Endodermal cell (in vitro differentiated cells): Measurements from ENCODE around the gene ZNF536. TPM values are rescaled to one million over a fixed set of nuclear protein-coding genes. Genes with fewer than 3 reads are reported as not detected.

Source experiments
- DNase-seq: peaks from one replicate; pipeline ENCODE4 v3.0.0-alpha.2; 2017
- H3K27ac ChIP-seq: 2 replicates; pipeline ENCODE4 v1.5.1; 2013; ENCODE audit warnings: mild to moderate bottlenecking, low read depth, low read length, moderate library complexity
- H3K27me3 ChIP-seq: 2 replicates; pipeline ENCODE4 v1.6.1; 2013; ENCODE audit warnings: mild to moderate bottlenecking, low read length, moderate library complexity; ENCODE audit not compliant: insufficient read depth, control insufficient read depth, poor library complexity, severe bottlenecking
- H3K36me3 ChIP-seq: 2 replicates; pipeline ENCODE4 v1.7.0; 2013; ENCODE audit warnings: mild to moderate bottlenecking, low read length, moderate library complexity; ENCODE audit not compliant: control insufficient read depth, insufficient read depth
- H3K4me1 ChIP-seq: one replicate; pipeline ENCODE4 v1.7.0; 2013; ENCODE audit warnings: low read length; ENCODE audit not compliant: control insufficient read depth, insufficient read depth
- H3K4me3 ChIP-seq: 2 replicates; pipeline ENCODE4 v1.5.1; 2013; ENCODE audit warnings: mild to moderate bottlenecking, low read length, moderate library complexity
- H3K9ac ChIP-seq: 2 replicates; pipeline ENCODE4 v1.6.1; 2013; ENCODE audit warnings: mild to moderate bottlenecking, low read length, moderate library complexity; ENCODE audit not compliant: poor library complexity, severe bottlenecking; ENCODE audit errors: extremely low read depth
- H3K9me3 ChIP-seq: 2 replicates; pipeline ENCODE4 v1.6.1; 2013; ENCODE audit warnings: mild to moderate bottlenecking, low read length, moderate library complexity; ENCODE audit not compliant: control insufficient read depth
- H3K27ac Mint-ChIP-seq: 2 replicates; pipeline ENCODE4 v1.8.0; 2020; ENCODE audit warnings: mixed read lengths
- H3K27me3 Mint-ChIP-seq: 2 replicates; pipeline ENCODE4 v1.8.0; 2021; ENCODE audit warnings: mild to moderate bottlenecking, mixed read lengths; ENCODE audit not compliant: insufficient read depth
- H3K36me3 Mint-ChIP-seq: 2 replicates; pipeline ENCODE4 v1.8.0; 2020; ENCODE audit warnings: low read depth, mixed read lengths
- H3K4me1 Mint-ChIP-seq: 2 replicates; pipeline ENCODE4 v1.8.0; 2020; ENCODE audit warnings: mixed read lengths
- H3K4me3 Mint-ChIP-seq: 2 replicates; pipeline ENCODE4 v1.8.0; 2020; ENCODE audit warnings: mild to moderate bottlenecking, moderate library complexity, mixed read lengths
- H3K9me3 Mint-ChIP-seq: 2 replicates; pipeline ENCODE4 v1.8.0; 2020; ENCODE audit warnings: mild to moderate bottlenecking, mixed read lengths
- WGBS, 2 experiments: methylation state at CpG; one replicate each; pipeline versions ENCODE4 v1.1.5 to v1.1.7; 2013; ENCODE audit warnings: missing lambda C conversion rate in 2 of 2, mixed read lengths in 1 of 2; ENCODE audit not compliant: insufficient coverage in 1 of 2, insufficient read length in 1 of 2; 5-methylcytosine and 5-hydroxymethylcytosine counted together
- total RNA-seq, 2 donors: library from RNA; stranded (reverse); fragmentation: NEBNext Ultra II Directional in 1 of 2; extraction: Animal tissue kit (Norgen Biotek cat#: 25700) in 1 of 2; gene quantifications; 2 replicates in 1 of 2; 3 replicates in 1 of 2; pipeline ENCODE4 v1.2.1, GENCODE V29; 2021
- TF ChIP-seq, protein P1 (sequence below): fragments of 200-600 bp; sonication (generic); conservative IDR thresholded peaks from 2 replicates; pipeline ENCODE4 v1.5.0; 2021; ENCODE audit warnings: antibody characterized with exemption, mild to moderate bottlenecking

Gene ZNF536
- total RNA-seq, 2 donors from 2014 or later: not detected

DNA sequence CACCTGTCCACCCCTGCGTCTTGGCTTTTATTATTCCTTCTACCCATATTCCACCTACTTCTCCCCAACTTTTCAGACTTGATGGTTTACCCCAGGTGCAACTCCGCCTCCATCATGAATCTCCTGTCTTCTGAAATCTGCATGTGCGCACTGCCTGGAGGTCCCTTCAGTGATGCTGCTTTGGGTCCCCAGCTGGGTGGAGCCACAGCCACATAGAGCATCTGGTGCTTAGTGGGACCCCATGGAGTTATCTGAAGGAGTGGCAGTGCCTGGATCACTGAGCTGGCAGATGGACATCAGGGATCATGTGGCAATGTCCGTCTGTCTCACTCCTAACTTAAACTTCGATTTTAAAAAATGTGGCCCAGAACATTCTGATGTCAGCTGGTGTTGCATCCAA lies 13.5 kb downstream of the ZNF536 start:
- TF ChIP-seq, protein P1, sequence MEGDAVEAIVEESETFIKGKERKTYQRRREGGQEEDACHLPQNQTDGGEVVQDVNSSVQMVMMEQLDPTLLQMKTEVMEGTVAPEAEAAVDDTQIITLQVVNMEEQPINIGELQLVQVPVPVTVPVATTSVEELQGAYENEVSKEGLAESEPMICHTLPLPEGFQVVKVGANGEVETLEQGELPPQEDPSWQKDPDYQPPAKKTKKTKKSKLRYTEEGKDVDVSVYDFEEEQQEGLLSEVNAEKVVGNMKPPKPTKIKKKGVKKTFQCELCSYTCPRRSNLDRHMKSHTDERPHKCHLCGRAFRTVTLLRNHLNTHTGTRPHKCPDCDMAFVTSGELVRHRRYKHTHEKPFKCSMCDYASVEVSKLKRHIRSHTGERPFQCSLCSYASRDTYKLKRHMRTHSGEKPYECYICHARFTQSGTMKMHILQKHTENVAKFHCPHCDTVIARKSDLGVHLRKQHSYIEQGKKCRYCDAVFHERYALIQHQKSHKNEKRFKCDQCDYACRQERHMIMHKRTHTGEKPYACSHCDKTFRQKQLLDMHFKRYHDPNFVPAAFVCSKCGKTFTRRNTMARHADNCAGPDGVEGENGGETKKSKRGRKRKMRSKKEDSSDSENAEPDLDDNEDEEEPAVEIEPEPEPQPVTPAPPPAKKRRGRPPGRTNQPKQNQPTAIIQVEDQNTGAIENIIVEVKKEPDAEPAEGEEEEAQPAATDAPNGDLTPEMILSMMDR: no peak
- no peak overlapping the region for H3K4me3 ChIP-seq
- 80 to 88% methylated on average over 2 to 5 of the region's 5 CpGs for WGBS, 2 experiments
- no peaks in the 10 kb centered on the region for H3K36me3 ChIP-seq
- H3K27me3 ChIP-seq: peaks cover 5% of the 10 kb centered on the region
- H3K36me3 Mint-ChIP-seq: no peaks in the 10 kb centered on the region
- H3K9ac ChIP-seq: no peak overlapping the region
- H3K27me3 Mint-ChIP-seq: peaks cover 1% of the 10 kb centered on the region
- H3K4me3 Mint-ChIP-seq: no peak overlapping the region
- H3K4me1 Mint-ChIP-seq: no peaks in the 10 kb centered on the region
- H3K27ac ChIP-seq: no peak overlapping the region
- peak; percentile 15 for DNase-seq
- no peaks in the 10 kb centered on the region for H3K9me3 ChIP-seq
- no peak overlapping the region for H3K27ac Mint-ChIP-seq
- H3K4me1 ChIP-seq: no peaks in the 10 kb centered on the region
- no peaks in the 10 kb centered on the region for H3K9me3 Mint-ChIP-seq

DNA sequence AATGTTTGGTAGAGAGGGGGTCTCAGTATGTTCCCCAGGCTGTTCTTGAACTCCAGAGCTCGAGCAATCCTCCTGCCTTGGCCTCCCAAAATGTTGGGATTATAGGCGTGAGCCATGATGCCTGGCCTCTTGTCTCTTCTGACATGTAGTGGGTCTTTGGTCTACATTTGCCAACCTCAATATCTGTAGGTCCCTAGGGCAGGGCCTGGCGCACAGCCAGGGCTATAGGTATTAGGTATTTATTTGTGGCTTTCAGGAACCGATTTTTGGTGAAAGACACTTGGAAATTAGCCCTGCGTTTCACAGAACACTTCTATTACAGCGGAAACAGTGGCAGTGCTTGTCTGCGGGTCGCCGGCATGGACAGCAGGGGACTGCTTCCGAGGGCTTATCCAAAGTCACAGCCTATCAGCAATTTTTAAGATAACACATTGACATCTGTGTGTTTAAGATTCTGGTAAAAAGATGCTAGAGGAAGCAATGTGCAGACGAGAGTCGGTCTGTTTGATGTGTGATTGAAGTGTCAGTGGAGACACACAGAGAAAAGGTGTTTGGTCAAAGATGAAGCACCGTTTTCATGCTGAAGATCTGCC lies 14.5 kb downstream of the ZNF536 start:
- Histone ChIP-seq H3K27me3 (peaks cover 7% of the 10 kb centered on the region), H3K4me3 (no peak overlapping the region), H3K9ac (no peak overlapping the region), H3K4me1 (no peaks in the 10 kb centered on the region), H3K36me3 (no peaks in the 10 kb centered on the region), H3K27ac (no peak overlapping the region), H3K9me3 (no peaks in the 10 kb centered on the region)
- DNase-seq: peak; percentile 33
- TF ChIP-seq, protein P1: no peak
- Mint-ChIP-seq H3K9me3 (no peaks in the 10 kb centered on the region), H3K36me3 (no peaks in the 10 kb centered on the region), H3K4me1 (peaks cover 3% of the 10 kb centered on the region), H3K4me3 (no peak overlapping the region), H3K27me3 (peaks cover 7% of the 10 kb centered on the region), H3K27ac (no peak overlapping the region)
- 81 to 83% methylated on average over 13 of the region's 13 CpGs for whole genome bisulfite sequencing, 2 experiments

DNA sequence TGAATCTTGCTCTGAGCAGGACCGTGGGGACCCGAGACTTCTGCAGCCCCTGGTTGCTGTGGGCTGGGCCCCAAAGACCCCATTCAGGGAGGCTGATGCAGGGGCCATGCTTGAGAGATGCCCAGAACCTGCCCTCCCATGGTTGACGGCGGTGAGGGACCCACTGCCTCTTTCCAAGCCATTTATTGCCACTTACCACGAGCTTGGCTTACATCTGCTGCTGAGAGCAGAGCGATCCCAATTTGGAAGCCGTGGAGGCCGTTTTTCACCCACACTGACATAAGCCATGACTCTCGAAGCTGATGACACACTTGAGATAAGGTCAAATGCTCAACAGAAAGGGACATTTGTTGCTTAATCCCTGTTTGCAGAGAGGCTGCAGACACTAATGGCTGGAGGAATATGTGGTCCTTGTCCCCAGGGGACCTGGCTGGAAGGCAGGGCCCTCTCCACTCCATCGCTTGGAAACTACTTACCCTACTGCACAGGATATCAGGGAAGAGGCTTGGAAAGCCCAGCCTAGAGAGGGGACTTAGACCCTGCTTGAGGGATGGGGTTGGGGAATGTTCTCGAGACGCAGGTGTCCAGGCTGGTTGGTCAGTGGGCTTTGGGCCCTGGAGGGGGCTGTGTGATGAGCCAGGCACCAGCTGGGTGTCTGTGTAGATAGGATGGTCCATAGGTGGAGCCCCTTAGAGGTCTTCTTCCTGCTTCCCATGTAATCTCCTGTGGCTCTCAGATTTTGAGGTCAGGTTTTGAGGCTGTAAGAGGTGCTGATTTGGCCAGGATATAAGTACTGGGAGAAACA lies 15.3 kb downstream of the ZNF536 start:
- peaks cover 8% of the 10 kb centered on the region for H3K4me1 Mint-ChIP-seq
- H3K27ac ChIP-seq: no peak overlapping the region
- H3K4me3 ChIP-seq: no peak overlapping the region
- H3K36me3 Mint-ChIP-seq: no peaks in the 10 kb centered on the region
- H3K36me3 ChIP-seq: no peaks in the 10 kb centered on the region
- peak; percentile 25 for DNase-seq
- no peak overlapping the region for H3K27ac Mint-ChIP-seq
- WGBS, 2 experiments: 93 to 100% methylated on average over 7 to 12 of the region's 12 CpGs
- H3K27me3 Mint-ChIP-seq: peaks cover 14% of the 10 kb centered on the region
- H3K9me3 ChIP-seq: no peaks in the 10 kb centered on the region
- TF ChIP-seq, protein P1: no peak
- H3K4me3 Mint-ChIP-seq: no peak overlapping the region
- H3K9me3 Mint-ChIP-seq: no peaks in the 10 kb centered on the region
- H3K9ac ChIP-seq: no peak overlapping the region
- H3K4me1 ChIP-seq: no peaks in the 10 kb centered on the region
- peaks cover 16% of the 10 kb centered on the region for H3K27me3 ChIP-seq
